Activated CD4-positive, CD25-positive, alpha-beta regulatory T cell treated with anti-CD3 and anti-CD28 coated beads, Interleukin-2, amount 50 U/mL, for 16 hours (primary cell): ENCODE measurements around the gene ITPRIP.

Source experiments
- DNase-seq: peaks from one replicate; pipeline ENCODE4 v3.0.0-alpha.2; 2020; ENCODE audit warnings: low read depth, low spot score

ITPRIP gene

DNA sequence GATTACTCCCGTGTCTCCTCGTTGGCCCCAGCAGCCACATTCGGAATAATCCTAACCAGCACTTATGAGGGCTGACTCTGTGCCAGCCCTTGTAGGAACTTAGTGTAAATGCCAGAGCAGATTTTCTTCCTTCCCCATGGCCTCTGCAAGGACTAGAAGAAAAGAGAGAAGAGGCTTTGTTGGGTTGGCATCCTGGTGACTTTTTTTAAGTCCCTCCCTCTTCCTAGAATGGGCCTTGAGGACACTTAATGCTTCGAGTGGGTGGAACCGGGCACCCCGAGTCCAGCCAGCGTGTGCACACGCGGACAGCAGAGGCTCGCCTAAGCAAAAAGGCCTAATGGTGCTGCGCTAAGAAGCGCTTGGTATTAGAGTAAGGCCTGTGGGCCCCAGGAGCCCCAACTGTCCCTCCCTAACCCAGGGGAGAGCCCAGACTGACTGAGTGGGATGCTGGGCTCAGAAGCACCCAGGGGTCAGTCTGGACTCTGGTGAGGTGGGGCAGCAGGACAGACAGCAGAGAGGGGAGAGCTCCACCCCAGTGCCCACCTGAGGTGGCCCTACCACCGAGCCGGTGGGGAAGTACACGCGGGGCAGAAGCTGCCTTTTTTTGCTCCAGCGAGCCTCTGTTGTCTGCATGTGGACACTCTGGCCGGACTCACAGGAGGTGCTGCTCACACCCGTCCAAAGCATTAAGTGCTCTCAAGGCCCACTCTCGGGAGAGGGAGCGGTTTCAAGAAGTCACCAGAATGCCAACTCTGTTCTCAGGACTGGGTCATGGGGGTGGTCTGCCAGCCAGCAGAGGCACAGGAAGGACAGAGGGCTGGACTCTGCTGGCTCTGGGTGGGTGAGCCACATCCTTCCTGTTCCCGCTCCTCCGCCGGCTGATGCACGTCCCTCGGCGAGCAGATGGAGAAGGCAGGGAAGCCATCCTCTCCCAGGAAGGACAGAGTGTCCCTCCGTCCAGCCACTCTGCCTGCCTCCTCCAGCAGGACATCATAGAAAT lies 12.5 kb downstream of the ITPRIP start:
- no peak for DNase-seq

DNA sequence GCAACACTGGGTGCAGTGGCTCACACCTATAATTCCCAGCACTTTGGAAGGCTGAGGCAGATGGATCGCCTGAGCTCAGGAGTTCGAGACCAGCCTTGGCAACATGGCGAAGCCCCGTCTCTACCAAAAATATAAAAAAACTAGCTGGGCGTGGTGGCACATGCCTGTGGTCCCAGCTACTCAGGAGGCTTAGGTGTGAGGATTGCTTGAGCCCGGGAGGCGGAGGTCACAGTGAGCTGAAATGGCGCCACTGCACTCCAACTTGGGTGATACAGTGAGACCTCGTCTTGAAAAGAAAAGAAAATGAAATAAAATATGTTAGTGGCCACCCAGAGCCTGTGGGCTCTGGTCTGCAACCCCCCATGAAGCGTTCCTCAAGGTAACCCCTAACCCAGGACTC lies 13.3 kb downstream of the ITPRIP start:
- DNase-seq, result no peak

DNA sequence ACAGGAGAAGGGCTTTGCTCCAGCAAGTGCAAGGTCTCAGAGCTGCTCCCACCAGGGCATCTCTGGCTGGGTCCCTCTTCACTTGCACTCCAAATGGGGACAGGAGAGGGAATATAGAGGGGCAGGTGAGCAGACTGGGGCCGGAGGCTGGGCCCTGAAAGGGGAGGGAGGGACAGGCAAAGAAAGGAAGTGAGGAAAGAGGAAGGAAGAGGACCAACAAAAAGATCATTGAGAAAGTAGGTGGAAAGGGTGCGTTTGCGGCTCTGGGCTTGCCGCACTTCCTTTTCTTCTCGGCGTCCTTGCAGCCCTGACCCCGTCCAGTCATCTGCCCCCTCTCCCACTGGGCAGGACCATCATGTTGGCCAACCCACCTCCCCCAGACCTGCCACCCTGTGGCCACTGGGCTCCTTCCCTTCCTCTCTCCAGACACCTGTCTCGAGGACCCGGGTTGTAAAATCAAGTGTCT lies 14.0 kb downstream of the ITPRIP start:
- no peak for DNase-seq

DNA sequence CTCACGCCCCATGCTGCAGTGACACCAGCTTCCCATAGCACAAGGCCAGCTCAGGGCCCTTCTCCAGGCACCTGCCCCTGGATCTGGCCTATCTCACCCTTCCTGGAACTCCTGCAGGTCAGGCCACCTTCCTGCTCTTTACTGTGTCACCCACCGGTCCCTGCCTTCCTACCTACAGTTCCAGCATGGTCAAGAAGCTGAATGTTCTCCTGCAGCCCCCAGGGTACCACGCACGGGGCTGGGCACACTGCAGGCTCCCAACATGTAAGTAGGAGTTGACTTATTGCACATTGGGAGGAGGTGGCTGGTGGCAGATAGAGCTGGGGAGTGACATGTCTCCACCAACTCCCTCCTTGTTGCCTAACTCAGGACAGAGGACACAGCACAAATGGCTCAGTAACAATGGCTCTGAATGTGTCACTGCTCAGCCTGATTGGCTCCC lies 14.5 kb downstream of the ITPRIP start:
- no peak for DNase-seq

DNA sequence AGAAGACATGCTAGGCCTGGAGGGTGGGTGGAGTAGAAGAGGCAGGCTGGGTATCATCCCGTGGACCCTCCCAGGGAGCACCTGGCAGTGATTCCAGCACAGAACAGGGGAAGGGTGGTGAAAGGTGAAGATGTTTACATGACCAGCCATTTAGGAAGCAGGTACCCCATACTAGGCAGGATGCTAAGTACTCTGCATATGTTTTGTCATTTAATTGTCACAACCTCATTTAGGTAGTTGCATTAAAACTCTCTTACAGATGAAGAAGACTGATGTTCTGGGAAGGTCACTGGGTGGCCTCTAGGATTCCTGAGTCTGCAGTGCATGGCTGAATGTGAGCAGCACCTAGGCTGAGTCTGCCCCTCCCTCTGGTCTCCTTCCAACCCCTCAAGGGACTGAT lies 15.2 kb downstream of the ITPRIP start:
- DNase-seq, result no peak

DNA sequence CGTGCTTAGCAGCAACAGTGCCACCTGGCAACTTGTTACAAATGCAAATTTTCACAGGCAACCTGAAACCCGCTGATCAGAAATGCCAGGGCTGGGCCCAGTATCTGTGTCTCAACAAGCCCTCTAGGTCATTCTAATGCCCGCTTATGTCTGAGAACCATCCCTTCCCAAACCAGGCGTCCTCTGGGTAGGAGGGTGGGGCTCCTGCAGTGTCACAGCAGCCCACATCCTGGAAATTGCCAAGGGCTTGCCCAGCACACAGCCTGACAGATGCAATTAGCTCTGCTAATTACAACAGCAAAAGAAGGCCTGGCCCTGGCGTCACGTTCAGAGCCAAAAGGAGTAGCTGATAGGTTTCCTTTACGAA lies 15.9 kb downstream of the ITPRIP start:
- DNase-seq, result no peak

DNA sequence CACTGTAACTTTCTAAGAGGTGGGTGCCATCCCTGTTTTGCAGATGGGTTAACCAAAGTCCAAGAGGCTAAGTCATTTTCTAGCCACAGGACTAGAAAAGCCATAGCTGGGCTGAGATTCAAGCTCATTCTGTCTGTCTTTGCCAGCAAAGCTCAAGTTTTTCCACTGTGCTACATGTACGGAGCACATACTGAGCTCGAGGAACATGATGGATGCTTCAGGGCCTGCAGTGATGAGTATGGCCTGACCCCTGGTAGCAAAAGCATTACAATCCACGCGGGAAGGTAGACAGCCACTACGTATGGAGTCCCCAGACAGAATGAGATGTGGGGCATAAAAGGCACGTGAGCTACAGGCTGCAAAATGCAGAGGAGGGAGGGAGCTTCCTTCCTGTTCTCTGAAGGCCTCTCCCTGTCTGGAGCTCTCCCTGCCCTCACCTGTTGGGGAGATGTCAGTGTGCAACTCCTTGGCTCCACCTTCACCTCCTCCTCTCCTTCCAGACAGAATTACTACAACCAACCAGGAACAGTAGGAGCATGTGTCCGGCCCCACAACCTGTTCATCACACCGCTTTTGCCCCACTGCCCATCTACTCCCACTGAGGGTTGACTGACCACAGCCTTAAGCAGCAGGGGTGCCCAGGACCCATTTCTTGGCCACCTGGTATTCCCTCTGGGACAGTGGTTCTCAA lies 16.4 kb downstream of the ITPRIP start:
- DNase-seq, result no peak

DNA sequence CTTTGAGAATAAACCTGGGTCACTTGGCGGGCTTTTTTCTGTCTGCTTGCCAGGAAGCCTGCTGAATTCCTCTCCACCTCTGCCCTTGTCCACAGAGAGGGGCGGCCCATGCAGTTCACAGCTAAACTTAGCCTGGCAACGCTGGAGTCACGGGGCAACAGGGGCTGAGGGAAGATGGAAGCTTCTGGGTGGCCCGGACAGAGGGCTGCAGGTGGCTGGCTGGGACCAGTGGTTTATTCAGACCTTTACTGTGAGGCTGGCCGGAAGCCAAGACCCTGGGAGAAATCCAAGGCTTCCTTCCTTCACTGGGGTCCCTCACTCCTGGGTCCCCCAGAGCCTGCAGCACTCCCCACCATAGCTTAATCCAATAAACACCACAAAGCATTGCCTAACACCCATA lies 17.0 kb downstream of the ITPRIP start:
- DNase-seq, result no peak

DNA sequence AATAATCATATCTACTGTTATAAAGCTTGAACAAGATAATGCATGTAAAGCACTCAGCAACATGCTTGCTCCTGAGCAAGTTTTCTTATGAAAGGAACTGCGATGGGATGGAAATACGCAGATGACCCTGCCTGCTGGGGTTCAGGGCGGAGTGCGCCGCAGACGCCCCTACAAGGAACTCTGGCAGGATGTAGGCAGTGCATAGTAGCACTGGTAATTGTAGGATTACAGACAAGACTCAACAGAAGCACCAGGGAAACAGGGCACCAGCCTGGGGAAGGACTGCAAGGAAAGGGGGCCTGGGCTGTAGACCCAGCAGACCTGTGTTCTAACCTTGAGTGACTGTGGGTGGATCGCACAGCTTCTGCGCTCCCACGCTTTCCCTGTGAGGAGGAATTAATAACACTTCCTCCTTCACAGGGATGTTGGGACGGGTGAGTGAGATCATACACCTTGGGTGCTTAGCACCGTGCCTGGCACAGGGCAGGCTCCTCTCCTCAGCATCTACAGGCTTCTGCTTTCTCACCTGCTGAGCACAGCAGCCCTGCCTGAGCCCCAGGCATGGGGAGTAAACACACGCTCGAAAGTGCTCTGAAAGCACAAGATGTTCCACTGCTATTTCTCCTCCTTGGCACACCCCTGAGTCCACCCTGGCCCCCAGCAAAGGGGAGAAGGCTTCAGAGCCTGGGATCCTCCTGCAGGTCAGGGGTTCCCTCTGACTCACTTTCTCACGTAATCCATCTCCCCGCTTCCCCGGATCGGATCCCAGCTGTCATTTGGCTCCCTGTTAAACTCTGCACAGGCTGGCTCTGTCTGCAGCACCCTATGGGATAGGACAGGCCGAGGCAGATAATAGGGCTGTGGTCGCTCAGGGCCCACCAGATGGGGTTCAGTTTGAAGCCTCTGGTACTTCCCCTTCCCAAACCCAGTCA lies 19.2 kb downstream of the ITPRIP start:
- DNase-seq, result no peak

DNA sequence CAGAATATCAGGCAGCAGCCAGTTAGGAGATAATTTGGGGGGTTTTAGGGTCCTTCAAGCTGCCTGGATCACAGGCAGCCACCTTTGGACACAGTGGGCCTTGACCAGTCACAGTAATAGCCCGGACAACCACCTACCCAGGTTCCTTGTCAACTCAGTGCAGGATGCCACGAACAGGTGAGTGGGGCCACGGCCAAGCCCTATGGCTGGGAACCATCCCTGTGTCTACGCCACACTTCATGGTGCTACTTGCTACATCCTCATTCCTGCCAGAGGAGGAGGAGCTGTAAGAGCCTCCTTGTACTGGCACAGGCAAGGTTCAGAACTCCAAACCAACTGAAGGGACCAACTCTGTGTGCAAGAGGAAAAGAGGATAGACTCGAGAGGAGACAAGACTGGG lies 19.9 kb downstream of the ITPRIP start:
- no peak for DNase-seq

DNA sequence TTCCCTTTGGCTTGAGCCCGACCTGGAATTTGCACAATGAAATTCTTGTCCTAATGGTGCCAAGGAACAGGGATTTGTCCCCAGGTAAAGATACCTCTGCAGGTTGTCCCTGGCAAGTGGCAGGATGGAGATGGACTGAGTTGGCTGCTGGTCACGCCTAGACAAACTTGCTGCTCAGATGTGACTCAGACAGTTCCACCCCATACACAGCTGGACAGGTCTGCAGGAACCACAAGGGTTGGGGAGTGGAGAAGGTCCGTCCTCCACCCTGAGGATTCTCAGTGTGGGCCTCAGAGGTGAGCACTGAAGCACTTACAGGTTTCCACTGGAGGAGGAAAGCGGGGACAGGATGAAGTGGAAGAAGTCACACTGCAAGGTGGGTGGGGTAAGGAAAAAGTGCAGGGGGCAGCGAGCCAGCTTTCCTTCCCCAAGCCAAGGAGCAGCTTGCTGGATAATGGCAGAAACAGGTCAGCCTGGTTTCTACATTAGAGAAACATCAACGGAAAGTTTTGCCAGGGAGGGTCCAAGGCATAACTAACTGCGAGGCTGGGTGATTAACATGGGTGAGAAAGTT lies 20.5 kb downstream of the ITPRIP start:
- DNase-seq, result no peak

DNA sequence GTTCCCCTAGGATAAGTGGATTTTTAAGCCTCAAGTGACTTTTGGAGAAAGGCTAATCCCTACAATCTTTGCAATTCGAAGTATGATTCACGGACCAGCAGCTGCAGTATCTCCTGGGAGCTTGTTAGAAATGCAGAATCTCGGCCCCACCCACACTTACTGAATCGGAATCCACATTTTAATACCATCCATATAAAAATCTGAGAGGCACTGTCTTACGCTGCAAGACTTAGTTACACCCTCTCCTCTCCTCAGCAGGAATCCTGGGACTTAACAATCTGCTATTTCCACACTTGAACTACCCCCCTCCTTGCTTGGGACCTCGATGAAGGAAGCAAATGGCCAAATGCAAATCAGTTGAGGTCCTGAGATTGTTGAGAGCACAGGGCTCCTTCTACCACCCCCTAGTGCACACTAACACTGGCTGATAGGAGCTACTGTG lies 21.0 kb downstream of the ITPRIP start:
- no peak for DNase-seq

DNA sequence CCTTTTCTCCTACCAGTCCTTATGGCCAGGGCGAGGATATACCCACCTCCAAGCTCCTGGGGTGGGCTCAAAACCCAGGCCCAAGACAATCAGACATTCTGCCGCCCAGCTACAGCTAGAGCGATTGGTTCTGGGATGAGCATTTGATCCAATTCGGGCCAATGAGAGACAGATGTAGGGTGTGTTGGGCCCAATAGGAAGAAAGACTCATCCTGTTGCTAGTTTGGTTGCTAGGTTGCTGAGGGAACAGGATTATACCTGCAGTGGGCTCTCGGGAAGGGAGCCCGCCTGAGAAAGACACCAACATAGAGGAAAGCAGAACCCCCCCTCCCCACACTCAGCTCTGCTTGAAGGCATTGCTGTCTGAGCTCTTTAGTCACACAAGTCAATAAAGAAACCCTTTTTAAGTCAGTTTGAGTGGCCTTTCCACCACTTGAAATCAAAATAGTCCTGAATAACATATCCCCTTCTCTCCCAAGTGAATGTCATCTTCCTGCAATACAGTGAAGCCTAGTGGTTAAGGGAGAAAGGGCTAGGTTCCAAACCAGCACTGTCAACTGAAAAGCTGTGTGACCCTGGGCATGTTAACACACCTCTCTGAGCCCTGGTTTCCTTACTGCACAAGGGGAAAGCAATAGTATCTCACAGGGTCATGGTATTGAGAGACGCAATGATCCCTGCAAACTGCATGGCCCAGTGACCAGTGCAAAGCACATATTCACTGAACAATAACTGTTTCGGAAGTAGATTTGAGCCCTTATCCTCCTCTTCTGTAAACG lies 21.8 kb downstream of the ITPRIP start:
- no peak for DNase-seq

DNA sequence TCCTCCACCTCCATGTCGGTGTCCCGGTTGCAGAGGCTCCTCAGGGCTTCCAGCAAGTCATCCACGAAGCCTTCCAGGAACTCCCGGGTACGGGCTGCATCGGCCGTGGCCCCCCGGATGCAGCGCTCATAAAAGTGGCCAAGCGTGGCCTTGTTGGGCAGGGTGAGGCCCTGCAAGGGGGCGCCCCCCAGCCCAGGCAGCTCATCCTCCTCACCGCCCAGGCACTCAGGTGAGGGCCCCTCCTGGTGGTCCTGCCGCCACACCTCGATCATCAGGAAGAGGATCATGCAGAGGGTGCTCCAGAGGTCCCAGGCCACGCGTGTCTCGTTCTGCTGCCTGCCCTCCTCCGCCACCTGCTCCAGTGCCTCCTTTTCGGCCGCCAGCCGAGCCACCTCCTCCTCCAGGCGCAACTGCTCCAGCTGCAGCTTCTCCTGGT lies 22.8 kb downstream of the ITPRIP start:
- no peak for DNase-seq

DNA sequence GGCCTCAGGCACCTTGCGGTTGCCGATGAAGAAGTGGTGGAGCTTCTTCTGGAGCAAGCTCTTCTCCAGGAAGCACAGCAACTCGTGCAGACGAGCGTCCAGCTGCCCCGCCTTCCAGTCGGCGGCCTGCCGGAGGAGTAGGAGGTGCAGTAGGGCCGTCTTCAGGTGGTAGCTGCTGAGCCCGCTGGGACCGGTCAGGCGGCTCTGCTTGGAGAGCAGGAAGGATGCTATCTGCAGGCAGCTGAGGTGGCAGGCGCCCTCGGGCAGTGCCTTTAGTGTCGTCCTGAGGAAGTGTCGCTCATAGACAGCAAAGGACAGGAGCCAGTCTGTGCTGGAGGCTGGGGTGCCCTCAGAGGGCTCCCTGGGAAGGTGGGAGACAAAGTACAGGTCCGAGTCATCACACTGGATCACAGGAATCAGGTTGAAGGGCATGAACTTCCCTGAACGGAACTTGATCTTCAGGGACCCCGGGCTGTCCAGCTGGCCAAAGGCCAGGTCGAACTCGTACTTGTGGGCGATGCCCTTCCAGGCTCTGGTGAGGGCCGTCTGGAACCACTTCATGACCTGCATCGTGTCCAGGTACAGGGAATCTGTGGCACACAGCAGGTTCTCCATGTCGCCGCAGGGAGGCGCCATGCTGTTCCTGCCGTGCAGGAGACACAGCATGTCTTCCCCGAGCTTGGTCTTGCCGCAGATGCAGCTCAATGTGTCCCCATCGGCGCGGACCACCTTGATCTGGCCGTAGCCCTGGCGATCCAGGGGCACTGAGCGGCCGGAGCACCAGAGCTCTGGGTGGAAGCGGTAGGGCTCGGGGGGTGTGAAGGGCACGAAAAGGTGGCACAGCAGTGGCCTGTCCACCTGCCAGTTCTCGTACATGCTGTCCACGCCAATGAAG lies 23.4 kb downstream of the ITPRIP start:
- no peak for DNase-seq

DNA sequence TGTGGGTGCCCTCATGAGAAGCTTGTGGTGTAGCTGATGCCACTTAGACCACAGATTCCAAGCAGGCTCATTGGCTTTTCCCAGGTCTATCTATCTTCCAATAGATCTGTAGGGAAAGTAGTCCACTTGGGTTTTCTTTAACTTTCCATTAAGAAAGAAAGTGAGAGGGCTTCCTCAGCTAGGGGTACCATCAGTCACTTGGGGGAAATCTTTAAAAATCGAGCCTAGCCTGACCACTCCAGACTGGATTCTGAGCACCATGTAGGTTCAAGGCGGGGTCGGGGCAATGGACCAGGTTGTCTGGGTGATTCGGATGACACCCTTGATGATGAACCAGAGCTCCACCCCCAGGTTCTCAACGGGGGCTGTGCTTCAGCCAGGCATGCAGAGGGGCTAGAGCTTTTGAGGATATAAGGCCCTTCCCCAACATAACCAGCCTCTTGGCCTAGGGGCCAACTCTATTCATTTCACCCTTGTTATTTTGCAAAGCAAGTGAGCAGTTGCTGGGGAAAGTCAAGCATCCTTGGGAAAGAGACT lies 27.0 kb downstream of the ITPRIP start:
- DNase-seq, result no peak

DNA sequence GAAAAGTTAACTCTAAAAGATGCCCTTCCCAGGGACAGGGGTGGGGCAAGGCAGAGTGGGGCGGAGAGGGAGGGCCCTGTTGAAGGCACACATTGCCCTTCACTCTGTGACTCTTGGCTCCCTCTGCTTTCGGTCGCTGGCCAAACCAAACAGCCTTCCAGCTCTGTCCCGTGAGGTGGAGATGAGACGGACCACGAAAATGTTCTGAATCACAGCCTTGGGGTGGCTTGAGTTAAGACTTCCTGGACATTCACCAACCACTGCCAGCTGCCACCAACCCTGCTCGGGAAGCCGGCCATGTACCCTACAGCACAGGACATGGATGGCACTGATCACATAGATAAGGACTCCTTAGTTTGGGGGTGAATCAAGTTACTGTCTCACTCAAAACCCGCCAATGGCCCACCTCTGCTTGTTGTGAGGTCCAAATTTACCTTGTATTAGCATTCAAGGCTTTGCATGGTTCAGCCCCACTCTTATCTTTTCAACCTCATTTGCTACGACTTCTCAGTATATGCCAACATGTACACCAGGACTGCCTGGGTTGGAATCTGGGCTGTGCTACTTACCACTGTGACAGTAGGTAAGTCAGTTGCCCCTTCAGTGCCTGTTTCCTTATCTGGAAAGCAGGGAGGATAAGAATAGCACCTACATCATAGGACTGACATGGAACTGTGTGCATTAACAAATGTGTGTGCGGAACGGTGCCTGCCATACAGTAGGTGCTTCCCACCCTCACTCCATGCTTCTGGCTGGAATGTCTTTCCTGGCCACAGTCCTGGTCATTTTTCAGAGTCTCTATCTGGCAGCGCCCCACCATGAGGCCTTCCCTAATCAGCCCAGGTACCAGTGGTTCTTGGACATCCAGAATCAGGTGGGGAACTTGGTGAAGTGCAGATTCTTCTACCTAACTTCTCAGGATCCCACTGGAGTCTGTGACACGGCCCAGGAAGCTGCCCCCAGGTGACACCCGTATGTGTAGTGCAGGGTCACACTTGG lies 28.0 kb downstream of the ITPRIP start:
- DNase-seq, result no peak

DNA sequence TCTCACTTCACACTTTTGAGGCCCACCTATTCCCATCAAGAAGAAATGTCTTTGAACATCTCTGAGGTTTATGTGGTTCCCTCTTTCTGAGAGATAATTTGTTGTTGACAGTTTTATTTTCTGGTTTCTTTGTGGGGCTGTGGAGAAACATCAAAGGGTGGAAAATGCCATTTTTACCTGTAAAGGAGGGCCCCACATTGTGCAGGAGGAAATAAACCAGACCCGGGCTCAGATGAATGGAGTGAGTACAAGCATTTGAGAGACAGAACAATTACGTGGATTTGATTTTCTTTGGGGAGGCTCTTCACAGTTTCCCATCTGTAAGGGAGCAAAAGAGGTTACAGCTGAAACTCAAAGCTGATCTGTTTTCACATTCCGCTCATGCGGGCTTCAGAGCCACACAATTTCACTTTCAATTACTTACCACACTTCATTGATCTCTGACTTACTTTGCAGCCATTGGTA lies 29.8 kb downstream of the ITPRIP start:
- DNase-seq, result no peak
